Cardiac septum (tissue), 1 donor: ENCODE data around the gene SKOR1. TPM values are rescaled to one million over a fixed set of nuclear protein-coding genes. Genes with fewer than 3 reads are reported as not detected.
A peak's percentile ranks its signal among the peaks of the same experiment; 100 is the strongest.

Source experiments
- DNase-seq: peaks from one replicate; pipeline ENCODE4 v3.0.0-alpha.2; 2020; ENCODE audit warnings: low spot score
- intact Hi-C: fragments of 100-400 bp; cut with DNase I; formaldehyde crosslinking; loops from one replicate; pipeline ENCODE4 v1.14.0; 2022
- total RNA-seq: library from RNA; stranded (reverse); fragmentation: NEBNext Ultra II Directional; extraction: Animal tissue kit (Norgen Biotek cat#: 25700); gene quantifications from one replicate; pipeline ENCODE4 v1.2.1, GENCODE V29; 2021
- donor health status: DM: no; HTN: no; CAD: no.

Gene SKOR1
- total RNA-seq, 1 donor from 2014 or later, result 0.24 TPM

DNA sequence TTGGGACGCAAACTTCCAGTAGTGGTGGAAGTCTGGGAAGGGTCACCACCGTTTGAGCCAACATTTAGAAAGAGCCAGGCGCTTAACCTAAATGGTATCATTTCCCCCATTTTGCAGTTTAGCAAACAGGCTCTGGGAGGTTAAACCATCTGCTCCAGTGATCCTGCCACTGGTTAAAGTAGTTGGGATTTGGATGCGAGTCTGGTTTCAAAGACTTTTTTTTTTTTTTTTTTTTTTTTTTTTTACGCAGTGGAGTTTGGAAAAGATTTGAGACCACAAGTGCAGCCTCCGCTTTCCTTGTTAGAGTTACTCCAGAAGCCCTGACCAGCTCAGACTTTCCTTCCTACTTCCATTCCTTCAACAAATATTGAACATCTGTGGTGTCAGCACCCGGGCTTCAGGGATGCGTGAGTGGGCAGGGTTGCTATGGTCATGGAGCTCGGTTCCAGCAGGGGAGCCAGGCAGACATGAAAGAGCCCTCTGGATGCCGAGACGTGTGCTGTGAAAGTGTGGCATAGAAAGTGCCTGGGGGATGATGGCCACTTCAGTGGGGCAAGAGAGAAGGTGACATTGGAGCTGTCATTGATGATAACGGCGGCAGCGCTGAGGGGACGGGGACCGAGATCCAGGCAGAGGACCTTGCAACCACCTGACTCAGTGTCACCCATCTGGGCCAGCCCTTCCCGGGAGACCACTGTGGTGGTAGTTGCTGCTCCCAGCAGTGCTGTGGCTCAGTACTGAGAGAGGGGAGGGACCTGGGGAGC lies 15.6 kb downstream of the SKOR1 start:
- intact Hi-C loops, result no loop called here
- DNase-seq, result no peak

DNA sequence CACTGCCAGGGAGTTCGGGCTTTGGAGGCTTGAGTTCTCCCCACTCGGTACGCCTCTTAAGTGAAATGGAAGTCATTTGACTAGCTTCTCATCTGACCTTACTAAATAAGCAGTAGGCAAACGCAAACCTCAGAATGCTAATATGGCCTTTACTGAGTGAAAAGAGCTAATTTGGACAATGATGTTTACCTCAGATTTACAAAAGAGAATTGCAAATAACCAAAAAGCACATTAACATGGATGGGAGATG lies 16.1 kb downstream of the SKOR1 start:
- DNase-seq, result no peak
- intact Hi-C loops, result no loop called here

DNA sequence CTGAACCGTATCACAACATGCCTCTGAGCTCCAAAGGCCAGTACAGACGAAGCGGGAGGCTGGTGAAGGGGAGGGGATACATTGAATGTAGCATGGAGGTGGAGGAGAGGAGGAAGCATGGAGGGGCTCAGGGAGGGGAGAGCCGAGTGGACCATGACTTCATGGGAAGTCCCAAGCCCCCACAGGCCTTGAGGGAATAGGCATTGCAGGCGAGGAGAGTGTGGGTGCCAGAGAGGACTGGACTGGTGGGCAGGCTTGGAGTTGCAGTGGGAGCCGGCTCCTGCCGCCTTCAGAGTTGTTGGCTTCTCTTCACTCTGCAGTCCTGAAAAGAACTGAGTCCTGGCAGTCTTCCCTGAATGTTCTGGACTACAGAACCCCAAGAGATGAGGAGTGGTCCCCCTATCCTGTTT lies 17.8 kb downstream of the SKOR1 start:
- no peak for DNase-seq
- intact Hi-C loops, result no loop called here

DNA sequence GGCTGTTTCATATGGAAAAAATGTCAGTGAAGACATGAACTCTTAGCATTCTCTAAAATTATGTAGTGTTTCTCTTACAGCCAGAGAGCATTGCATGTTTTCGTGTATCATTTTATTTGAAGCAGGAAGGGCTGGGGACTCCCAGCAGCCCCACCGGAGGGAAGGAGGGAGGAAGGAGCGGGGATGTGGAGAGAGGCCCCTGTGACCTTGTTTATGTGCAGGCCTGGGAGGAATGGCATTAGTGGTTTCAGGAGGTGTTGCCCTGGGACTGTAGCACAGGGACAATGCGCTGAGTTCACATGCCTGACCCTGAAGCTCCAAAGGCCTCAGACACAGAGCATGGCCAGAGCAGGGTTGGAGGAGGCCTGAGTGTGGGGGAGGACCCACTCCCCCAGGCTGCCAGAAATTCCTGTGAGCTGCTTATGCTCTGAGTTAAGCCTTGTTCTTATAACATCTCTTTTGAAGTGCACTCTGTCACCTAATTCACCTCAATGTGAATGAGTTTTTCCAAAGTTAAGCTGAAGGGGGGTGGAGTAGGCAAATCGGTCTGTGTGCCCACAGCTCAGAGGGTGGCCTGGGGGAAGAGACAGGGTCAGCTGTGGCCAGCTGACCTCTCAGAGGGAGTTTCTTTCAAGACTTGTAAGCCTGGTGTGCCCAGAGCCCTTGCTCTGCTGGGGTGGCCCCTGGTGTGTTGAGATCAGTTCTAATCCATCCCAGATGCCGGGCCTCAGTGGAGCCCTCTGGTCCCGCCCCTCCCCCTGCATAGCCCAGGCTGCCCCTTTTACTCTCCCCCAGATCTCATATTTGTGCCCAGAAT lies 18.5 kb downstream of the SKOR1 start:
- intact Hi-C loops, result no loop called here
- DNase-seq, result no peak

DNA sequence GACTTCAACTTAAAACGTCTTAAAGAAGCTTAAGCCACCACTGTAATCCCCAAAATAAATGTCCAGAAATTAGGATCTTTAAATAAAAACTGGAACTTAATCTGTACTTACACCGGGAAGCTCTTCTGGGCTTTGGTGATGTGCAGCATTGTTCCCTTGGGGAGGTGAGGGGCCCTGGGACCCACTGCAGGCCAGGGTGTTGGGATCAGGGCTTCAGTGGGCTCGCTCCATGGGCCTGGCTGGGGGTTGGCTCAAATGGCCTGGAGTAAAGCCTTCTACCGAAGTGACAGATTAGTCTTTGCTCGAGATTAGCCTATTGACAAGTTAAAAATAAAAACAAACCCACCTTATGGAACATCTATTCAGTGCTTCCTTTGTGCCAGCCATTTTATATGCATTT lies 20.7 kb downstream of the SKOR1 start:
- intact Hi-C loops, result no loop called here
- DNase-seq, result no peak

DNA sequence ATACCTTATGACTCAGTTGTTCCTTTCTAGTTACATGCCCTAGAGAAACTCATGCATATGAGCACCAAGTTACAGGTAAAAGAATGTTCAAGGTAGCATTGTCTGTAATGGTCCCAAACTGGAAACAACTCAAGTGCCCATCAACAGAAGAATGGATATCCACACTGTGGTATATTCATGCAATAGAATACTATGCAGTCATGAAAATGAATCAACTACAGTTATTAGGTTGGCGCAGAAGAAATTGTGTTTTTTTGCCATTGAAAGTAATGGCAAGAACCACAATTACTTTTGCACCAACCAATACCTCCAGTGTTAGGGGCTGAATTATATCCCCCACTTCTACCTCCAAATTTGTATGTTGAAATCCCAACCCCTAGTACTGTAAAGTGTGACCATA lies 24.2 kb downstream of the SKOR1 start:
- no peak for DNase-seq
- intact Hi-C loops, result no loop called here

DNA sequence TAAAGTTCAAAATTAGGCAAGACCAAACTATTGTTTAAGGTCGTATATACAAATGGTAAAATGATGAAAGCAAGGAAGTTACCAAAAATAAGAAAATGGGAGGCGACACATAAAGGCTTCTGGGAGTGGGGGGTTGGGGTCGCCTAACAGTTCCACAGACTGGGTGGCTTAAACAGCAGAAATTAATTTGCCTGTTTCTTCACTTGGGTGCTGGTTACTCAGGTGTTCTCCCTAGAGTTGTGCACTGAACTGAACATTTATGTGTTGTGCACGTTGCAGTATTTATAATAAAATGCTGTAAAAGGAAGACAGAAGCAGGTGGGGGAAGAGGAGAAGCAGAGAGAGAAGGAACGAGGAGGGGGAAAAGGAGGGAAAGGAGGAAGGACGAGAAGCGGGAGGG lies 25.0 kb downstream of the SKOR1 start:
- DNase-seq, result no peak
- intact Hi-C loops, result no loop called here

DNA sequence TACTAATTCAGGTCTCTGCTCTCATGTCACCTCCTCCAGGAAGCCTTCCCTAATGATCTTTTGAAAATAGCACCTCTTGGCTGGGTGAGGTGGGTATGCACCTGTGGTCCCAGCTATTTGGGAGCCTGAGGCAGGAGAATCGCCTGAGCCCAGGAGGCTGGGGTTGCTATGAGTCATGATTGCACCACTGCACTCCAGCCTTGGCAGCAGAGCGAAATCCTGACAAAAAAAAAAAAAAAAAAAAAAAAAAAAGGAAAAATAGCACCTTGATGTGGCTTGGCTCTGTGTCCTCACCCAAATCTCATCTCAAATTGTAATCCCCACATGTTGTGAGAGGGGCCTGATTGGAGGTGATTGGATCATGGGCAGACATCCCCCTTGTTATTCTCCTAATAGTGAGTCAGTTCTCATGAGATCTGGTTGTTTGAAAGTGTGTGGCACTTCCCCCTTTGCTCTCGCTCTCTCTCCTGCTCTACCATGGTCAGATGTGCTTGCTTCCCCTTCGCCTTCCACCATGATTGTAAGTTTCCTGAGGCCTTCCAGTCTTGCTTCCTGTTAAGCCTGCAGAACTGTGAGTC lies 25.8 kb downstream of the SKOR1 start:
- no peak for DNase-seq
- intact Hi-C loops, result no loop called here

DNA sequence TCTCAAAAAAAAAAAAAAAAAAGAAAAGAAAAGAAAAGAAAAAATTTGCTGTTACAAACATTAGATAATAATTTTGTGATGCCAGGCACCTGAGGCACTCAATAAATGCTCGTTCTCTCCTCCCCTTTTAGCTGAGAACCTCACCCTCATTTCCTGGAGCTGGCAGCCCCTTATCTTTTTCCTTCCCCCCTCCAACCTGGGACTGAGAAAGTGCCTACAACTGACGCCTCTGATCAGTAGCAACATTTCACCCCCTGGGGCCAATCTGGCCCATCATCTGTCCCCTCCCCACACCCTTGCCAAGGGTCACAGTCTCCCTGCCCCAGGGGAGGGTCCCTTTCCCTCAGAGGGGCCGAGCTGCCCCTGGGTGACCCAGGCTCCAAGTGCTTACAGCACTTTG lies 27.1 kb downstream of the SKOR1 start:
- intact Hi-C loops, result no loop called here
- DNase-seq, result no peak

DNA sequence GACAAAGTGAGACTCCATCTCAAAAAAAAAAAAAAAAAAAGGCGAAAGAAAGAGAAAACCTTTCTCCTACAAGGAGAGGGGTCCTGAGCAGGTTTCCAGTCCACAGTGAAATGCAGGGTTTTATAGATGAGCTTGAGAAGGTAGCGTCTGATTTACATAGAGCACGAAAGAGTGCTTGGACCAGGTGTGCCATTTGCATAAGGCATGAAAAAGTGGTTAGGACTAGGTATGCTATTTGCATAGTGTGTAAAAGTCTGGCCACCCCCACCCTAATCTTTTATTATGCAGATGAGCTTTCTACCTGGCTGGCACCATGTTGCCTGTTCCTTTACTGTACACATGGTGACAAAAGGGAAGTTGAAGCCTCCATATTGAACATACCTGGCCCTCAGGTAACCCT lies 28.1 kb downstream of the SKOR1 start:
- DNase-seq, result no peak
- intact Hi-C loops, result no loop called here

DNA sequence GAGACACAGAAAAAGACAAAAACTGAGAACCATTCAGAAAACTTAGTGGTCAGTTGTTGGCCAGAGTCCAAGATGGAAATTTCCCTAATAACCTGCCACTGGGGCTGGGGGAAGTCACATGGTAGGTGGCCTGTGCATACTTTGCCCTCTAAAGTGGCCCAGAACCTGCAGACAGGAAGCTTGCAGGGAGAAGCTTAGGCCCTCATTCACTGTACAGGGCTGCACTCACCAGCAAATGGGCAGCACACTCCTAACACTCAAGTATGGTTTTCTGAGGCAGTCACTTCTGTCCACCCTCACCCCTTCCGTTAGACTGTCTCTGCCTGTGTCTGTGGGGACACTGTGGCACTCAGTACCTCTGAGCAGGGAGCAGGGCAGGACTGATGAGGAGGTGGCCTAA lies 29.0 kb downstream of the SKOR1 start:
- DNase-seq, result no peak
- intact Hi-C loops, result no loop called here

DNA sequence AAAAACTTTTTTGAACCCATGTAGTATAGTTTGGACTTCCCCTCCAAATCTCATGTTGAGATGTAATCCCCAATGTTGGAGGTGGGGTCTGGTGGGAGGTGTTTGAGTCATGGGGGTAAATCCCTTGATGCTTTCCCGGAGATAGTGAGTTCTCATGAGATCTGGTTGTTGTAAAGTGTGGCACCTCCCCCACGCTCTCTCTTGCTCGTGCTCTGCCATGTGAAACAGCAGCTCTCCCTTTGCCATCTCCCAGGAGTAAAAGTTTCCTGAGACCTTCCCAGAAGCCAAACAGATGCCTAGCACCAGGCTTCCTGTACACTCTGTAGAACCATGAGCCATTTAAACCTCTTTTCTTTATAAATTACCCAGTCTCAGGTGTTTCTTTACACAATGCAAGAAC lies 30.5 kb downstream of the SKOR1 start:
- intact Hi-C loops, result no loop called here
- no peak for DNase-seq

DNA sequence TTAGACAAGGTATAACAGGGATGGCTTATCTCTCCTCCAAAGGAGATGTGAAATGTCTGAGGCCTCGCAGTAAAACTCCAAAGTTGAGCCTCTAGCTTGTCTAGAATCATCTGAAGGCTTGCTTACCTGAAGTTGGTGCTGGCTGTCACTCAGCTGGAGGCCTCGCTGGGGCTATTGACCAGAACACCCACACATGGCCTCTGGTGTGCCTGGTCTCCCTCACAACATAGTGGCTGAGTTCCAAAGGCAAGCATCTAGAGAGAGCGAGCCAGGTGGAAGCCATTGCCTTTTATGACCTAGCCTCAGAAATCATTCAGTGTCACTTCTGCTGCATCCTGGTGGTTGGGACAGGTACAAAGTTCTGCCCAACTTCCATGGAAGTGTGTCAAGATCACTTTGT lies 31.9 kb downstream of the SKOR1 start:
- no peak for DNase-seq
- intact Hi-C loops, result no loop called here

DNA sequence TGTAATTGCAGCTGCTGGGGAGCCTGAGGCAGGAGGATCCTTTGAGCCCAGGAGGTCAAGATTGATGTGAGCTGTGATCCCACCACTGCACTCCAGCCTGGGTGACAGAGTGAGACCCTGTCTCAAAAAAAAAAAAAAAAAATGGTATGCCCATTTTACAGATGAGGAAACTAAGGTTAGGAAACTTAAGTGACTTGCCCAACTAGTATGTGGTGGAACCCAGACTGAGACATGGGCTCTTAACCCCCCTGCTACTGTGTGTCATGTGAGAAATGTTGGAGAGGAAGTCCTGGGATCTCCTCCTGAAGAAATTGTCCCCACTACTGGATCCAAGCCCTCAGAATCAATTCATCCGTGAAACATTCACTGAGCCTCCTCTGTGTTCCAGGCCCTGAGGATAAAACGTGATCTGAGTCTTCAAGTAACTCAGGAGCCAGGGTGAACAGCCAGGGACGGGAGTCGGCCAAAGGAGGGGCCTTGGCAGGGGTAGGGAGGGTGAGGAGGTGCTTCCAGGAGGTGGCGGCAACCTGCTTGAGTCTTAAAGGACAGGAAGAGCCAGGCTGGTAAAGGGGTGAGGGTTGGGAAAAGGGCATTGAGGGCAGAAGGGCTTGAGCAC lies 34.1 kb downstream of the SKOR1 start:
- intact Hi-C loops, result no loop called here
- no peak for DNase-seq

DNA sequence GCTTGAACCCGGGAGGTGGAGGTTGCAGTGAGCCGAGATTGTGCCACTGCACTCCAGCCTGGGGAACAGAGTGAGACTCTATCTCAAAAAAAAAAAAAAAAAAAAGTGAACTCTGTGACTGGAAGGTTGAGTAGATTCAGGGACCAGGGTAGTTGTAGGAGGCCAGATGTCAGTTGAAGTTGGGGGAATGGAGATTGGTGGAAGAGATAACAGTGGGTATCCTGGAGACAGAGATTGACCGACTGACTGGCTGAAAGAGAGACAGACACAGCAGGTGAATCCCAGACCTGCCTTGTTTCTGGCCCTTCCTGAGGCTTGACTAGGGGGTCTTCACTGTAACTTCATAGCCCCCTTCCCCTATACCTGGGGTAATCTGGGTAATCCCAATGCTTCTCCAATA lies 36.7 kb downstream of the SKOR1 start:
- intact Hi-C loops, result loop anchor here (2.0 to 10.0 kb wide), 2 partner anchors 193 to 349 kb away; partner anchors contain the start of gene PIAS1
- no peak for DNase-seq

DNA sequence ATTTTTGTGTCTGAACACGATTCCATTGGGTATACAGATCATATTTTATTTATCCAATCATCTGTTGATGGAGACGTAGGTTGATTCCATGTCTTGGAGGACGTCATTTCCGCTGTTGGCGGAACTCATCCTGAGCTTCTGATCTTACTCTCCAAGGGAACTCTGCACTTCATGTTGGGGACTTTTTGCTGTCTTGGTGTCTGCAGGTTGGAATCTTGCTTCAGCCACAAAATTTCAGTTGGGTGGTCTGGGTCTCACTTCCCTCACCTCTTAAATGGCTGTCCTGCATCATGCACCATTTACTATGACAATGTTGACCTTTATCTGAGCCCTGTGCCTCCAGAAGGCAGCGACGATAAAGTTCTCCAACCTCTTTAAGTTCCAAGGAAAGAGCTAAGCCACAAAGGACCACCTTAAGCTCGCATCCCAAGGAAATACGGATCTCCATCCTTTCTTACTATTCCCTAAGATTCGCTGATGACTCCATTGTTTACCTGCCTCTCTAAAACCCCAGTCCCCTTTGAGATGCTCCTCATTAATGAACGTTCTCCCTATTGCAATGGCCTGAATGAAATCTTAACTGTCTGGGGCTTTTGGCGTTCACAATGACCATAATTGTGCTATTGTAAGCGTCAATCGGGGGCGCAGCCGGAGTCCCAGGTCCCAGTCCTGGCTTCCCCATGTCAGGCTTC lies 37.6 kb downstream of the SKOR1 start:
- intact Hi-C loops, result loop anchor here (1.0 to 10.0 kb wide), 3 partner anchors 192 to 348 kb away; partner anchors contain the start of gene PIAS1
- DNase-seq, result no peak

DNA sequence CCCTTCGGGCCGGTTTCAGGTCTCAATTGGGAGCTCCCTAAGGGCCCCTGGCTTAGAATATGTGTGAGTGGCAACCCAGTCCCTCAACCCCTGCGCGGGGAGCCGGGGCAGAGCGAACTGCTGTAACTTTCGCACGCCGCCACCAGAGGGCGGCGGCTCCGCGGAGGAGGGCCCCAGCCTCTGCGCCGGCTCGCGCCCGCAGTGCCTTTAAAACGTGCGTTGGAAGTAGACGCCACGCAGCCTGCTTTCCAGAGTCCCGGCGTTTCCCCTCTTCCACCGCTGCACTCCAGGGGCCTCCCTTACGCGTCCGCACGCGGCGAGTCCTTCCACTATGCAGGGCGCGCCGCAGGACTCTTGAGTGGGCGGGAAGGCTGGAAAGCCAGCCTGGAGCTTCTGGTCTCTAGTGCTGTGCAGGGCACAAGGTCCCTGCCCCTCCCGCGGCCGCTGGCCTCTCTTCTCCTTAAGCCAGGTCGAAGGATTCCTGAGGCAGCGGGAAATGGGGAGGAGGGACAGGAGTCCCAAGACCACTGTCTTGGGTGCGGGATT lies 38.2 kb downstream of the SKOR1 start:
- peak; percentile 92 for DNase-seq
- intact Hi-C loops, result loop anchor here (1.0 to 10.0 kb wide), 3 partner anchors 191 to 347 kb away; partner anchors contain the start of gene PIAS1

DNA sequence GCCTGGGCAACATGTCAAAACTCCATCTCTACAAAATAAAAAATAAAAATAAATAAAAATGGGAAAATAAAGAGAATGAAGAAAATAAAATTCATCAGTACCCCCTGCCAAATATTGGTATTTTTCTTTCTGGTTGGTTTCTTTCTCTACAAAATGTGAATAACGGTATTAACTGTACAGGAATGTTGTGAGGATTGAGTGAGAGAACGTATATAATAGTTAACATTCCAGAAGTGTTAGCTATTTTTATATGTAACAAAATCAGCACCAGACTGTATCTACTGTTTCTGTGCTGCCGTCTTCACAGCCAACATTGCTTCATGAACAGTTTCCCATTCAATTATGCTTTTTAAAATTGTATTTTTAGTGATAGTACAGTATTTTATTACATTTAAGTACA lies 40.0 kb downstream of the SKOR1 start:
- DNase-seq, result no peak
- intact Hi-C loops, result loop anchor here (10.0 kb wide), 1 partner anchor 189 kb away; the partner anchor contains the start of gene PIAS1

DNA sequence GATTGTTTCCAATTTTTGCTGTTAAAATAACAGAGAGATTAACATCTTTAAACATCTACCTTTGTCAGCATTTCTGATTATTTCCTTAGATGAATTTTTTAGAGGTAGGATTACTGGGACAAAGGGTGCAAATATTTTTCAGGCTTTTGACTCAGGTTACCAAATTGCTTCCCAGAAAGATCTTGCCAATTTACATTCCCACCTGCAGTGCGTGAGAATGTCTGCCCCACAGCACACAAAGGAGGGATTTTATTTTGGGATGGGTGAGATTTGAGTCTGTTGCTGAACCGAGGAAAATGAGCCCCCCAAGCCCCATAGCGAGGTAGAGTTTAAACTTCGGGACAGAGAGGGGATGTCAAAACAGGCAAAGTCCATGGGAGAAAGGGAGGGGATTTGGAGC lies 40.5 kb downstream of the SKOR1 start:
- no peak for DNase-seq
- intact Hi-C loops, result loop anchor here (10.0 kb wide), 1 partner anchor 189 kb away; the partner anchor contains the start of gene PIAS1
